Measurements from ENCODE around the gene RALGPS1. TPM values are rescaled to one million over a fixed set of nuclear protein-coding genes. Genes with fewer than 3 reads are reported as not detected.

RALGPS1 gene
- total and polyA plus RNA-seq, 2 of the 8 experiments (the other 6 are each of a cell fraction or from before 2014, with no cell fraction given): 20.0 to 23.5 TPM

DNA sequence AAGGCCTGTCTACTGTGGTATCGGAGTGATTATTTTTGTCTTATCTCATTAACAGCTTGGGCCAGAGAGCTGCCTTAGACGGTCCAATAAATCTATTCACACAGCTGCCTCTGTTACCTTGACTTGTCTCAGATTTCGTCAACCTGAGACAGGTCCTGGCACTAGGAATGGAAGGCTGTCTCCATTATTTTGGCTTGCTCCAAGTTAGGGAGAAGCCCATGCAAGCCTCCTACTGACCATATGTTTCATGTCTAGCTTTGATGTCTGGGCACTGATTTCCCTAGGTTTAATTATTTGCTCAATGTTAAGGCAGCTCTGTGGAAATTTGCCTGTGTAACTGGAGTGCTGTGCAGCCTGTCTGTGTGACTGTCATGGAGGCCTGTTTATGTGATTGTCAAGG, 12.4 kb upstream of the RALGPS1 start (continued):
- TF ChIP-seq, protein P1, sequence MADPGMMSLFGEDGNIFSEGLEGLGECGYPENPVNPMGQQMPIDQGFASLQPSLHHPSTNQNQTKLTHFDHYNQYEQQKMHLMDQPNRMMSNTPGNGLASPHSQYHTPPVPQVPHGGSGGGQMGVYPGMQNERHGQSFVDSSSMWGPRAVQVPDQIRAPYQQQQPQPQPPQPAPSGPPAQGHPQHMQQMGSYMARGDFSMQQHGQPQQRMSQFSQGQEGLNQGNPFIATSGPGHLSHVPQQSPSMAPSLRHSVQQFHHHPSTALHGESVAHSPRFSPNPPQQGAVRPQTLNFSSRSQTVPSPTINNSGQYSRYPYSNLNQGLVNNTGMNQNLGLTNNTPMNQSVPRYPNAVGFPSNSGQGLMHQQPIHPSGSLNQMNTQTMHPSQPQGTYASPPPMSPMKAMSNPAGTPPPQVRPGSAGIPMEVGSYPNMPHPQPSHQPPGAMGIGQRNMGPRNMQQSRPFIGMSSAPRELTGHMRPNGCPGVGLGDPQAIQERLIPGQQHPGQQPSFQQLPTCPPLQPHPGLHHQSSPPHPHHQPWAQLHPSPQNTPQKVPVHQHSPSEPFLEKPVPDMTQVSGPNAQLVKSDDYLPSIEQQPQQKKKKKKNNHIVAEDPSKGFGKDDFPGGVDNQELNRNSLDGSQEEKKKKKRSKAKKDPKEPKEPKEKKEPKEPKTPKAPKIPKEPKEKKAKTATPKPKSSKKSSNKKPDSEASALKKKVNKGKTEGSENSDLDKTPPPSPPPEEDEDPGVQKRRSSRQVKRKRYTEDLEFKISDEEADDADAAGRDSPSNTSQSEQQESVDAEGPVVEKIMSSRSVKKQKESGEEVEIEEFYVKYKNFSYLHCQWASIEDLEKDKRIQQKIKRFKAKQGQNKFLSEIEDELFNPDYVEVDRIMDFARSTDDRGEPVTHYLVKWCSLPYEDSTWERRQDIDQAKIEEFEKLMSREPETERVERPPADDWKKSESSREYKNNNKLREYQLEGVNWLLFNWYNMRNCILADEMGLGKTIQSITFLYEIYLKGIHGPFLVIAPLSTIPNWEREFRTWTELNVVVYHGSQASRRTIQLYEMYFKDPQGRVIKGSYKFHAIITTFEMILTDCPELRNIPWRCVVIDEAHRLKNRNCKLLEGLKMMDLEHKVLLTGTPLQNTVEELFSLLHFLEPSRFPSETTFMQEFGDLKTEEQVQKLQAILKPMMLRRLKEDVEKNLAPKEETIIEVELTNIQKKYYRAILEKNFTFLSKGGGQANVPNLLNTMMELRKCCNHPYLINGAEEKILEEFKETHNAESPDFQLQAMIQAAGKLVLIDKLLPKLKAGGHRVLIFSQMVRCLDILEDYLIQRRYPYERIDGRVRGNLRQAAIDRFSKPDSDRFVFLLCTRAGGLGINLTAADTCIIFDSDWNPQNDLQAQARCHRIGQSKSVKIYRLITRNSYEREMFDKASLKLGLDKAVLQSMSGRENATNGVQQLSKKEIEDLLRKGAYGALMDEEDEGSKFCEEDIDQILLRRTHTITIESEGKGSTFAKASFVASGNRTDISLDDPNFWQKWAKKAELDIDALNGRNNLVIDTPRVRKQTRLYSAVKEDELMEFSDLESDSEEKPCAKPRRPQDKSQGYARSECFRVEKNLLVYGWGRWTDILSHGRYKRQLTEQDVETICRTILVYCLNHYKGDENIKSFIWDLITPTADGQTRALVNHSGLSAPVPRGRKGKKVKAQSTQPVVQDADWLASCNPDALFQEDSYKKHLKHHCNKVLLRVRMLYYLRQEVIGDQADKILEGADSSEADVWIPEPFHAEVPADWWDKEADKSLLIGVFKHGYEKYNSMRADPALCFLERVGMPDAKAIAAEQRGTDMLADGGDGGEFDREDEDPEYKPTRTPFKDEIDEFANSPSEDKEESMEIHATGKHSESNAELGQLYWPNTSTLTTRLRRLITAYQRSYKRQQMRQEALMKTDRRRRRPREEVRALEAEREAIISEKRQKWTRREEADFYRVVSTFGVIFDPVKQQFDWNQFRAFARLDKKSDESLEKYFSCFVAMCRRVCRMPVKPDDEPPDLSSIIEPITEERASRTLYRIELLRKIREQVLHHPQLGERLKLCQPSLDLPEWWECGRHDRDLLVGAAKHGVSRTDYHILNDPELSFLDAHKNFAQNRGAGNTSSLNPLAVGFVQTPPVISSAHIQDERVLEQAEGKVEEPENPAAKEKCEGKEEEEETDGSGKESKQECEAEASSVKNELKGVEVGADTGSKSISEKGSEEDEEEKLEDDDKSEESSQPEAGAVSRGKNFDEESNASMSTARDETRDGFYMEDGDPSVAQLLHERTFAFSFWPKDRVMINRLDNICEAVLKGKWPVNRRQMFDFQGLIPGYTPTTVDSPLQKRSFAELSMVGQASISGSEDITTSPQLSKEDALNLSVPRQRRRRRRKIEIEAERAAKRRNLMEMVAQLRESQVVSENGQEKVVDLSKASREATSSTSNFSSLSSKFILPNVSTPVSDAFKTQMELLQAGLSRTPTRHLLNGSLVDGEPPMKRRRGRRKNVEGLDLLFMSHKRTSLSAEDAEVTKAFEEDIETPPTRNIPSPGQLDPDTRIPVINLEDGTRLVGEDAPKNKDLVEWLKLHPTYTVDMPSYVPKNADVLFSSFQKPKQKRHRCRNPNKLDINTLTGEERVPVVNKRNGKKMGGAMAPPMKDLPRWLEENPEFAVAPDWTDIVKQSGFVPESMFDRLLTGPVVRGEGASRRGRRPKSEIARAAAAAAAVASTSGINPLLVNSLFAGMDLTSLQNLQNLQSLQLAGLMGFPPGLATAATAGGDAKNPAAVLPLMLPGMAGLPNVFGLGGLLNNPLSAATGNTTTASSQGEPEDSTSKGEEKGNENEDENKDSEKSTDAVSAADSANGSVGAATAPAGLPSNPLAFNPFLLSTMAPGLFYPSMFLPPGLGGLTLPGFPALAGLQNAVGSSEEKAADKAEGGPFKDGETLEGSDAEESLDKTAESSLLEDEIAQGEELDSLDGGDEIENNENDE (IDR thresholded peaks at IDR 0.05; ENCODE audit: insufficient replicate concordance, low read length): no peak
- TF ChIP-seq BRCA1 (IDR thresholded peaks at IDR 0.05; ENCODE audit: low read depth, low read length): no peak
- TF ChIP-seq, protein P2, sequence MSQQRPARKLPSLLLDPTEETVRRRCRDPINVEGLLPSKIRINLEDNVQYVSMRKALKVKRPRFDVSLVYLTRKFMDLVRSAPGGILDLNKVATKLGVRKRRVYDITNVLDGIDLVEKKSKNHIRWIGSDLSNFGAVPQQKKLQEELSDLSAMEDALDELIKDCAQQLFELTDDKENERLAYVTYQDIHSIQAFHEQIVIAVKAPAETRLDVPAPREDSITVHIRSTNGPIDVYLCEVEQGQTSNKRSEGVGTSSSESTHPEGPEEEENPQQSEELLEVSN (IDR thresholded peaks at IDR 0.05): no peak
- TF ChIP-seq, protein P3, sequence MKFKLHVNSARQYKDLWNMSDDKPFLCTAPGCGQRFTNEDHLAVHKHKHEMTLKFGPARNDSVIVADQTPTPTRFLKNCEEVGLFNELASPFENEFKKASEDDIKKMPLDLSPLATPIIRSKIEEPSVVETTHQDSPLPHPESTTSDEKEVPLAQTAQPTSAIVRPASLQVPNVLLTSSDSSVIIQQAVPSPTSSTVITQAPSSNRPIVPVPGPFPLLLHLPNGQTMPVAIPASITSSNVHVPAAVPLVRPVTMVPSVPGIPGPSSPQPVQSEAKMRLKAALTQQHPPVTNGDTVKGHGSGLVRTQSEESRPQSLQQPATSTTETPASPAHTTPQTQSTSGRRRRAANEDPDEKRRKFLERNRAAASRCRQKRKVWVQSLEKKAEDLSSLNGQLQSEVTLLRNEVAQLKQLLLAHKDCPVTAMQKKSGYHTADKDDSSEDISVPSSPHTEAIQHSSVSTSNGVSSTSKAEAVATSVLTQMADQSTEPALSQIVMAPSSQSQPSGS (IDR thresholded peaks at IDR 0.05; ENCODE audit: low read length): no peak
- no peak for TF ChIP-seq POLR2AphosphoS5 (IDR thresholded peaks at IDR 0.05; ENCODE audit: low read depth, low read length)
- TF ChIP-seq SIX5 (IDR thresholded peaks at IDR 0.05; ENCODE audit: low read depth, low read length): no peak
- no peak for TF ChIP-seq SIRT6 (IDR thresholded peaks at IDR 0.05; ENCODE audit: low read length)
- no peak for TF ChIP-seq ASH2L (IDR thresholded peaks at IDR 0.05; ENCODE audit: low read length)
- no peak for TF ChIP-seq NANOG (IDR thresholded peaks at IDR 0.05; ENCODE audit: insufficient read depth, low read depth, low read length, poor library complexity, severe bottlenecking)
- TF ChIP-seq FOSL1 (IDR thresholded peaks at IDR 0.05; ENCODE audit: insufficient read depth, low read depth, low read length): no peak

Data from H1 (cell line).